Measurements from ENCODE around the gene CSNK2A1. TPM values are rescaled to one million over a fixed set of nuclear protein-coding genes. Genes with fewer than 3 reads are reported as not detected.
A peak's percentile ranks its signal among the peaks of the same experiment; 100 is the strongest.
"Not testable (repeated sequence)": the region's sequence is repeated elsewhere in the genome, so short reads cannot be mapped to it uniquely, and the experiment has no call there.

The CSNK2A1 gene
- total RNA-seq, 1 experiment from 2014 or later = 110 TPM

DNA sequence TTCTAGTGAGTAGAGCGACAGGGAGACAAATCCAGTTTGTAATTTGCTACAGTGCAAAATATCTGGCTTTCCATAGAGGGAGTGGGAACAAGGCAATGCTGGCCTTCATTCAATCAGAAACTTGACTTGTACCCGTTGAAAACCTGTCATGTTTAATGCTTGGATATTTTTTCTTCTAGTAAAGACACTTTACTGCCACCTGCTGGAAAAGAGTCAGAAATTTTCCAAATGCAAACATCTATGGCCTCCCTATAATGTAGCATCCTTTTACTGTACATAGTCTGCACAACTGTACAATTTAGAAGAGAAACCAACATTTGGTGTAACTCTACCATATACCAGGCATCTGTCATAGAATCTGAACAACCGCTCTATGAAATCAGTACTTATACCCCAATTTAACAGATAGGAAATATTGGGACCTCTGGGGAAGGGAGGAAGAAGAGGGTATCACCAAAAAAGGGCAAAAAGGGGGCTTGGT, 64.6 kb downstream of the CSNK2A1 start:
- H3K4me3 Mint-ChIP-seq (ENCODE audit: low read depth, unreplicated experiment) = no peak overlapping the region
- TF ChIP-seq, protein P1, sequence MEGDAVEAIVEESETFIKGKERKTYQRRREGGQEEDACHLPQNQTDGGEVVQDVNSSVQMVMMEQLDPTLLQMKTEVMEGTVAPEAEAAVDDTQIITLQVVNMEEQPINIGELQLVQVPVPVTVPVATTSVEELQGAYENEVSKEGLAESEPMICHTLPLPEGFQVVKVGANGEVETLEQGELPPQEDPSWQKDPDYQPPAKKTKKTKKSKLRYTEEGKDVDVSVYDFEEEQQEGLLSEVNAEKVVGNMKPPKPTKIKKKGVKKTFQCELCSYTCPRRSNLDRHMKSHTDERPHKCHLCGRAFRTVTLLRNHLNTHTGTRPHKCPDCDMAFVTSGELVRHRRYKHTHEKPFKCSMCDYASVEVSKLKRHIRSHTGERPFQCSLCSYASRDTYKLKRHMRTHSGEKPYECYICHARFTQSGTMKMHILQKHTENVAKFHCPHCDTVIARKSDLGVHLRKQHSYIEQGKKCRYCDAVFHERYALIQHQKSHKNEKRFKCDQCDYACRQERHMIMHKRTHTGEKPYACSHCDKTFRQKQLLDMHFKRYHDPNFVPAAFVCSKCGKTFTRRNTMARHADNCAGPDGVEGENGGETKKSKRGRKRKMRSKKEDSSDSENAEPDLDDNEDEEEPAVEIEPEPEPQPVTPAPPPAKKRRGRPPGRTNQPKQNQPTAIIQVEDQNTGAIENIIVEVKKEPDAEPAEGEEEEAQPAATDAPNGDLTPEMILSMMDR (IDR thresholded peaks at IDR 0.05; ENCODE audit: unreplicated experiment) = no peak
- H3K36me3 Mint-ChIP-seq (ENCODE audit: insufficient read depth, unreplicated experiment) = peaks cover 51% of the 10 kb centered on the region
- no TSS peak for BruUV-seq (replicated peaks)
- peak overlapping the region; percentile 35 for H3K27ac Mint-ChIP-seq (ENCODE audit: unreplicated experiment)
- H3K27me3 Mint-ChIP-seq (ENCODE audit: unreplicated experiment) = no peaks in the 10 kb centered on the region
- peaks cover 8% of the 10 kb centered on the region for H3K4me1 Mint-ChIP-seq (ENCODE audit: low read depth, unreplicated experiment)
- intact Hi-C loops (cut with micrococcal nuclease; ENCODE audit: unreplicated experiment) = loop anchor here (1.0 kb wide), 1 partner anchor 125 kb away; no protein-coding TSS in a partner anchor
- DNase-seq = peak; percentile 23
- no peaks in the 10 kb centered on the region for H3K9me3 Mint-ChIP-seq (ENCODE audit: low read depth, unreplicated experiment)
- CTCF ChIA-PET = no interaction called here

DNA sequence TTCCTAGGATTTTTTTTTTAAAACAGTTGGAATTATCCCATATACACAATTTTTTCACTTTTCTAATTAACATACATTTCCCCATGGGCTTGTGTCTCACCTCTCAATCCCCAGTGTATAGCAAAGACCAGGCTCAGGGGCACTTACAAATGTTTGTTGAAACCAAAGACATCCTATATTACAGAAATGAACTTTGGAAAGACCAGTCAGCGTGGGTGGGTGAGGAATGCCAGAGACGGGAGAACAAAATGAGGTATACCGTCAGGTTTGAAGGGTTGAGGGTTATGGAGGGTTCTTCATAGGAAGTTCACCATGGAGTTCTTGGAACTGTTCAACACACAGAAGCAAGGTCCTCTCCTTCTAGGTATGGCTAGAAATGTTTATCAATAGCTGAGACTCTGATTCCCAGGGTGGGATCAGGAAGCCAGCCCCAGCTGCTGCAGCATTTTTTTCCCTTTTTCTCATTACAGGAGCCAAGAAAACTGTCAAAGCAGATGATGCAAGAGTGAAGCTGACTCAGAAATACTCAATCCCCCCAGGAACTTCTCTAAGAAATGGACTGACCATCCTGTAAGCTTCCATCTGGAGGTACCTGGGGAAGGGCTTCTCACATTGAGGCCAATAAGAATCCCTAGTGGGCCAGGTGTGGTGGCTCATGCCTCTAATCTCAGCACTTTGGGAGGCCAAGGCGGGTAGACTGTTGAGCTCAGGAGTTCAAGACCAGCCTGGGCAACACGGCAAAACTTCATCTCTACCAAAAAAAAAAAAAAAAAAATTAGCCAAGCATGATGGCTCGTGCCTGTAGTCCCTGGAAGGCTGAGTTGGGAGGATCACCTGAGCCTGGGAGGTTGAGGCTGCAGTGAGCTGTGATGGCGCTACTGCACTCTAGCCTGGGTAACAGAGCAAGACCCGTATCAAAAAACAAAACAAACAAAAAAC, 65.3 kb downstream of the CSNK2A1 start:
- CTCF ChIA-PET = no interaction called here
- peaks cover 44% of the 10 kb centered on the region for H3K36me3 Mint-ChIP-seq (ENCODE audit: insufficient read depth, unreplicated experiment)
- TF ChIP-seq, protein P1 (IDR thresholded peaks at IDR 0.05; ENCODE audit: unreplicated experiment) = no peak
- H3K27me3 Mint-ChIP-seq (ENCODE audit: unreplicated experiment) = no peaks in the 10 kb centered on the region
- BruUV-seq (replicated peaks) = no TSS peak
- no peak overlapping the region for H3K4me3 Mint-ChIP-seq (ENCODE audit: low read depth, unreplicated experiment)
- no peaks in the 10 kb centered on the region for H3K9me3 Mint-ChIP-seq (ENCODE audit: low read depth, unreplicated experiment)
- intact Hi-C loops (cut with micrococcal nuclease; ENCODE audit: unreplicated experiment) = no loop called here
- H3K27ac Mint-ChIP-seq (ENCODE audit: unreplicated experiment) = no peak overlapping the region
- H3K4me1 Mint-ChIP-seq (ENCODE audit: low read depth, unreplicated experiment) = peaks cover 8% of the 10 kb centered on the region
- DNase-seq = no peak

DNA sequence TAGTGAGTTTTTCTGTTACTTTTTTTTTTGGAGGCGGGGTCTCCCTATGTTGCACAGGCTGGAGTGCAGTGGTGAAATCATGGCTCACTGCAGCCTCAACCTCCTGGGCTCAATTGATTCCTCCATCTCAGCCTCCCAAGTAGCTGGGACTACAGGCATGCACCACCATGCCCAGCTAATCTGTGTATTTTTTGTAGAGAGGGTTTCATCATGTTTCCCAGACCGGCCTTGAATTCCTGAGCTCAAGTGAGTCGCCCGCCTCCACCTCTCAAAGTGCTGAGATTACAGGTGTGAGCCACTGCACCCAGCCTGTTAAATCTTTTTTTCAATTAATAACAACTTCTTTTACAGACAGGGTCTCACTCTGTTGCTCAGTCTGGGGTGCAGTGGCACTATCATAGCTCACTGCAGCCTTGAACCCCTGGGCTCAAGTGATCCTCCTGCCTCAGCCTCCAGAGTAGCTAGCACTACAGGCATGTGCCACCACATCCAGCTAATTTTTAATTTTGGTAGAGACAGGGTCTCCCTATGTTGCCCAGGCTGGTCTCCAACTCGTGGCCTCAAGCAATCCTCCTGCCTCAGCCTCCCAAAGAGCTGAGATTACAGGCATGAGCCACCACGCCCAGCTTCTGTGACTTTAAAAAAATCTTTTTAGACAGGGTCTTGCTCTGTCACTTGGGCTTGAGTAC, 66.9 kb downstream of the CSNK2A1 start:
- CTCF ChIA-PET = interaction anchor here (0.6 kb wide), 1 partner anchor 11 kb away, joined by 5 read pairs; no protein-coding TSS in a partner anchor
- H3K9me3 Mint-ChIP-seq (ENCODE audit: low read depth, unreplicated experiment); H3K27me3 Mint-ChIP-seq (ENCODE audit: unreplicated experiment); H3K4me3 Mint-ChIP-seq (ENCODE audit: low read depth, unreplicated experiment); H3K27ac Mint-ChIP-seq (ENCODE audit: unreplicated experiment); DNase-seq; H3K4me1 Mint-ChIP-seq (ENCODE audit: low read depth, unreplicated experiment); intact Hi-C loops (cut with micrococcal nuclease; ENCODE audit: unreplicated experiment); BruUV-seq (replicated peaks): not testable (repeated sequence)
- peaks cover 33% of the 10 kb centered on the region for H3K36me3 Mint-ChIP-seq (ENCODE audit: insufficient read depth, unreplicated experiment)

DNA sequence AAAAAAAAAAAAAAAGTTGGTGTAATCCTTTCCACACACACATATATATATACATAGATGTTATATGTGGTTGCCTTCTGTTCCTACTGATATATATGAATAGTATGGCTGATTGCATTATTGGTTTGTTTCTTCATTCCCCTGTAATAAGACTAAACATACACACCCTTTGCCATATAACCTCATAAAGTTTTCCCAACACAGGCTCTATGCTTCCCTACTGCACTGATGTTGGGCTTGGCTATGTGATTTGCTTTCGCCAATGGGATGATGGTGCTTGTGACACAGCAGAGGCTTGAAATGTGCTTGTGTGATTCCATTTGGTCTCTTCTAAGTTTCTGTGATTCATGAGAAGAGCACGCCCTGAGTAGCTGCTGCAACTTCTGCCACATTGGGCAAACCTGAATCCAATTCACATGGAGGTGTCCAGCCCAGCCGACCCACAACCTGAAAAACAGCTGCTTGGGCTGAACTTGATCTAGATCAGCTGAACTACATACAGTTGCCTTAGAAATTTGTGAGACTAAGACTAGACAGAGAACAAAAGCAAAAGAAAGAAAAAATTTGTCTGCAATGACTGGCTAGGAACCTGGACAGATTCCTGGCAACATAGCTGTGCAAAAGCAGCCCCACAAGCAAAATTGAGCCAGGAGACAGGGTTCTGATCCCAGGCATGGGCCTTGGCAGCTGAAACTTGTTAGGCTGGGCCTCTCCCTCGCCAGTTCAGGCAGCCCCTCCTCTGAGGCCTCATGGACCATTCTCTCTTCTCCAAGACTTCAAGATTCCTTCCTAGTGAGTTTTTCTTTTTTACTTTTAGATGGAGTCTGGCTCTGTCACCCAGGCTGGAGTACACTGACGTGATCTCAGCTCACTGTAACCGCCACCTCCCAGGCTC, 67.9 kb downstream of the CSNK2A1 start:
- H3K27me3 Mint-ChIP-seq (ENCODE audit: unreplicated experiment) = no peaks in the 10 kb centered on the region
- peaks cover 32% of the 10 kb centered on the region for H3K36me3 Mint-ChIP-seq (ENCODE audit: insufficient read depth, unreplicated experiment)
- no peak overlapping the region for H3K4me3 Mint-ChIP-seq (ENCODE audit: low read depth, unreplicated experiment)
- DNase-seq = no peak
- no peak overlapping the region for H3K27ac Mint-ChIP-seq (ENCODE audit: unreplicated experiment)
- intact Hi-C loops (cut with micrococcal nuclease; ENCODE audit: unreplicated experiment) = no loop called here
- H3K4me1 Mint-ChIP-seq (ENCODE audit: low read depth, unreplicated experiment) = peaks cover 8% of the 10 kb centered on the region
- H3K9me3 Mint-ChIP-seq (ENCODE audit: low read depth, unreplicated experiment) = no peaks in the 10 kb centered on the region
- CTCF ChIA-PET = no interaction called here
- no TSS peak for BruUV-seq (replicated peaks)
- TF ChIP-seq, protein P1 (IDR thresholded peaks at IDR 0.05; ENCODE audit: unreplicated experiment) = no peak

All from Calu3 (cell line).